Measurements from ENCODE around the gene TAF13. TPM values are rescaled to one million over a fixed set of nuclear protein-coding genes. Genes with fewer than 3 reads are reported as not detected.

TAF13 gene
- total RNA-seq, 1 experiment from 2014 or later: 27.3 TPM

DNA sequence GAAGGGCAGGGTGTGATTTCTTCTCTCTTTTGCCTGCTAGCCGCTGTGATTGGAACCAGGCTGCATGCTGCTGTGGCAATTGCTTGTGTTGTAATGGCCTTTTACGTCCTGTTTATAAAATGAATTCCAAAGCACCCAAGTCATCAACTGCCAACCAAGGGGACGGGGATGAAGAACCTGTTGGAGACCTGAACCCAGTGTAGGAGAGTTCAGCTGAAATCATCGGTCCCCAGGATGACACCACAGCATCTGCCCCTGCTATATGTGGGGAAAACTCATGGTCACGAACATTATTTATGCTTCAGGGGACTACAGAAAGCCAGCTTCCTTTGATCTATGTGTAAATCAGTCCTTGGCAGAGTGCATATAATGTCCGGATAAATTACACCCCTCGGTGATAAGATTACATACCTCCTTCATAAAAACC is 18.6 kb upstream of the TAF13 start:
- Histone ChIP-seq H3K4me3 (replicated peaks in 1 of 2; ENCODE audit: low read depth in 1 of 2, low read length in 2 of 2) (no peak overlapping the region), H3K9ac (ENCODE audit: low read length) (no peak overlapping the region), H3K4me2 (ENCODE audit: low read length) (no peak overlapping the region), H4K20me1 (ENCODE audit: insufficient read depth) (no peaks in the 10 kb centered on the region), H3K27ac (ENCODE audit: low read depth, low read length) (no peak overlapping the region), H3K9me2 (ENCODE audit: insufficient read depth) (no peaks in the 10 kb centered on the region), H3K27me3 (ENCODE audit: insufficient read depth, low read length) (no peaks in the 10 kb centered on the region), H2AFZ (ENCODE audit: low read depth, low read length, poor library complexity, severe bottlenecking) (no peak overlapping the region), H3K9me3 (ENCODE audit: control insufficient read depth in 1 of 2, insufficient read depth in 1 of 2, low read depth in 1 of 2, low read length in 2 of 2) (no peaks in the 10 kb centered on the region), H3K36me3 (ENCODE audit: control insufficient read depth in 1 of 2, insufficient read depth in 2 of 2, low read length in 2 of 2) (peaks cover 0 to 7% of the 10 kb centered on the region in 2 experiments; a peak in 1 of 4 replicates), H3K4me1 (ENCODE audit: control insufficient read depth in 1 of 2, insufficient read depth in 2 of 2, low read length in 2 of 2) (peaks cover 5 to 24% of the 10 kb centered on the region in 2 experiments; a peak in 3 of 4 replicates), H3K79me2 (ENCODE audit: insufficient read depth, low read length) (peaks cover 24% of the 10 kb centered on the region)
- RAD21 ChIA-PET (ENCODE audit: low non-redundant PET in 1 of 2, low total read pairs in 2 of 2, uncharacterized antibody in 2 of 2, unreplicated experiment in 2 of 2): no interaction called here
- intact Hi-C loops (cut with micrococcal nuclease): no loop called here
- TF ChIP-seq JUND (IDR thresholded peaks at IDR 0.05) (no peak), ZFX (IDR thresholded peaks at IDR 0.05) (no peak), ELF1 (IDR thresholded peaks at IDR 0.05; ENCODE audit: borderline replicate concordance, low read depth) (no peak)
- TF ChIP-seq, protein P1, sequence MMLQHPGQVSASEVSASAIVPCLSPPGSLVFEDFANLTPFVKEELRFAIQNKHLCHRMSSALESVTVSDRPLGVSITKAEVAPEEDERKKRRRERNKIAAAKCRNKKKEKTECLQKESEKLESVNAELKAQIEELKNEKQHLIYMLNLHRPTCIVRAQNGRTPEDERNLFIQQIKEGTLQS (IDR thresholded peaks at IDR 0.05): no peak
- TF ChIP-seq, protein P2, sequence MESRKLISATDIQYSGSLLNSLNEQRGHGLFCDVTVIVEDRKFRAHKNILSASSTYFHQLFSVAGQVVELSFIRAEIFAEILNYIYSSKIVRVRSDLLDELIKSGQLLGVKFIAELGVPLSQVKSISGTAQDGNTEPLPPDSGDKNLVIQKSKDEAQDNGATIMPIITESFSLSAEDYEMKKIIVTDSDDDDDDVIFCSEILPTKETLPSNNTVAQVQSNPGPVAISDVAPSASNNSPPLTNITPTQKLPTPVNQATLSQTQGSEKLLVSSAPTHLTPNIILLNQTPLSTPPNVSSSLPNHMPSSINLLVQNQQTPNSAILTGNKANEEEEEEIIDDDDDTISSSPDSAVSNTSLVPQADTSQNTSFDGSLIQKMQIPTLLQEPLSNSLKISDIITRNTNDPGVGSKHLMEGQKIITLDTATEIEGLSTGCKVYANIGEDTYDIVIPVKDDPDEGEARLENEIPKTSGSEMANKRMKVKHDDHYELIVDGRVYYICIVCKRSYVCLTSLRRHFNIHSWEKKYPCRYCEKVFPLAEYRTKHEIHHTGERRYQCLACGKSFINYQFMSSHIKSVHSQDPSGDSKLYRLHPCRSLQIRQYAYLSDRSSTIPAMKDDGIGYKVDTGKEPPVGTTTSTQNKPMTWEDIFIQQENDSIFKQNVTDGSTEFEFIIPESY (IDR thresholded peaks at IDR 0.05; ENCODE audit: extremely low read depth, insufficient replicate concordance, low read length): no peak
- TF ChIP-seq, protein P3, sequence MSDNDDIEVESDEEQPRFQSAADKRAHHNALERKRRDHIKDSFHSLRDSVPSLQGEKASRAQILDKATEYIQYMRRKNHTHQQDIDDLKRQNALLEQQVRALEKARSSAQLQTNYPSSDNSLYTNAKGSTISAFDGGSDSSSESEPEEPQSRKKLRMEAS (IDR thresholded peaks at IDR 0.05): no peak
- TF ChIP-seq, protein P4, sequence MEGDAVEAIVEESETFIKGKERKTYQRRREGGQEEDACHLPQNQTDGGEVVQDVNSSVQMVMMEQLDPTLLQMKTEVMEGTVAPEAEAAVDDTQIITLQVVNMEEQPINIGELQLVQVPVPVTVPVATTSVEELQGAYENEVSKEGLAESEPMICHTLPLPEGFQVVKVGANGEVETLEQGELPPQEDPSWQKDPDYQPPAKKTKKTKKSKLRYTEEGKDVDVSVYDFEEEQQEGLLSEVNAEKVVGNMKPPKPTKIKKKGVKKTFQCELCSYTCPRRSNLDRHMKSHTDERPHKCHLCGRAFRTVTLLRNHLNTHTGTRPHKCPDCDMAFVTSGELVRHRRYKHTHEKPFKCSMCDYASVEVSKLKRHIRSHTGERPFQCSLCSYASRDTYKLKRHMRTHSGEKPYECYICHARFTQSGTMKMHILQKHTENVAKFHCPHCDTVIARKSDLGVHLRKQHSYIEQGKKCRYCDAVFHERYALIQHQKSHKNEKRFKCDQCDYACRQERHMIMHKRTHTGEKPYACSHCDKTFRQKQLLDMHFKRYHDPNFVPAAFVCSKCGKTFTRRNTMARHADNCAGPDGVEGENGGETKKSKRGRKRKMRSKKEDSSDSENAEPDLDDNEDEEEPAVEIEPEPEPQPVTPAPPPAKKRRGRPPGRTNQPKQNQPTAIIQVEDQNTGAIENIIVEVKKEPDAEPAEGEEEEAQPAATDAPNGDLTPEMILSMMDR (IDR thresholded peaks at IDR 0.05 in 2 of 3, conservative IDR thresholded peaks at IDR 0.05 in 1 of 3; ENCODE audit: borderline replicate concordance in 1 of 3, insufficient read depth in 1 of 3, low read depth in 2 of 3, low read length in 2 of 3): no peak
- DNase-seq (ENCODE audit: low read depth, low spot score) (no peak), ATAC-seq (no peak)
- BruUV-seq (replicated peaks): no TSS peak
- POLR2A ChIA-PET: no interaction called here
- CTCF ChIA-PET: no interaction called here
